ENCODE data around the gene PLK3. TPM values are rescaled to one million over a fixed set of nuclear protein-coding genes. Genes with fewer than 3 reads are reported as not detected.

Gene PLK3
- total and polyA plus RNA-seq, 10 of the 15 experiments (the other 5 are each of a cell fraction or from before 2014, with no cell fraction given): 1.5 to 23.2 (median 12.1) TPM

DNA sequence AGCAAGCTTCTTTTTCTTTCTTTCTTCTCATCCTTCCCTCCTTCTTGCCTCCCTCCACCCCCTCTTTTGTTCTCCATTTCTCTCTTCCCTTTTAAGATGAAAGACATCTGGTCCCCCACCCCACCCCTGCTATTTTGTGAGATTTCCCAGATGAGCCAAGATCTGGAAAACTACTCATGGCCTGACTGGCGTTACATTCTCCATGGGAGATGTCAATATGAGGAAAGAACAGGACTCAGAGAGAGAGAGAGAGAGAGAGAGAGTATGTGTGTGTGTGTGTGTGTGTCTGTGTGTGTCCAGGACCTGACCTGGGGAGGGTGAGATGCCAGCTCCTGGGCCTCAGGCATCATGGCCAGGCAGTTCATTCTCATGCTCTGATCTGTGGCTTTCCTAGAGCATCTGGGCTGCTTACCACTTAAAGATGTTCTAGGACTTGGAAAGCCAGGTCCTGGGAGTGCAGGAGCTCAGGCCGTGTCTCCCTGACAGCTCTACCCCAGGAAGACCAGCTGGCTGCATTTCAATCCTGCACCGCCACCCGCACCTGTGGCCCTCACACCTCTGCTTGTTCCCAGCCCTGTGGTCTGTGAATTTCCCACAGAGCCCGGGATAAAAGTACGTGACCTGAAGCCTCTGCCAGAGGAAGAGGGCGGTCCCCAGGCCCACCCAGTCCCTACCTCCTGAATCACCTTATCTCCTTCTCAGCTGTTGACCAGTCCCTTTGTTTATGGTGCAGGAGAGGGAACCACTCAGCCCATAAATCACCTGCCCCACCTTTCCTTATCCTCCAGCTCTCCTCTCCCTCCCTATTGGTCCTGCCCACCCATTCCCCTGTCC is 9.0 kb upstream of the PLK3 start:
- POLR2A ChIA-PET: interaction anchor here (0.6 to 1.7 kb wide), 6 partner anchors 28 to 221 kb away, joined by 3 to 5 read pairs (median 3); partner anchors contain the start of genes EIF2B3, HECTD3 and UROD
- TF ChIP-seq TCF7 (IDR thresholded peaks at IDR 0.05; ENCODE audit: borderline replicate concordance): no peak
- no peak for TF ChIP-seq SMAD1 (IDR thresholded peaks at IDR 0.05; ENCODE audit: low read depth, partially characterized antibody)
- no peak for TF ChIP-seq FOXM1 (IDR thresholded peaks at IDR 0.05; ENCODE audit: low read depth, low read length)
- no peak for TF ChIP-seq KLF5 (IDR thresholded peaks at IDR 0.05; ENCODE audit: partially characterized antibody)
- TF ChIP-seq IKZF2 (IDR thresholded peaks at IDR 0.05): no peak
- in situ Hi-C loops (cut with MboI) (no loop called here), intact Hi-C loops (cut with micrococcal nuclease; ENCODE audit: unreplicated experiment) (loop anchor here (5.0 kb wide), 1 partner anchor 511 kb away; no protein-coding TSS in a partner anchor)
- RAD21 ChIA-PET (ENCODE audit: unreplicated experiment): interaction anchor here (0.9 to 1.1 kb wide), 4 partner anchors 9 to 220 kb away, joined by 3 to 5 read pairs (median 3); partner anchors contain the start of genes HECTD3 and PLK3
- WGBS (ENCODE audit: insufficient coverage, insufficient replicate concordance, low lambda C conversion rate, missing lambda C conversion rate): 38% methylated on average over 7 of the region's 7 CpGs
- H3K4me2 ChIP-seq (ENCODE audit: control insufficient read depth, insufficient read depth): no peak overlapping the region
- FAIRE-seq: no peak
- DNase-seq (ENCODE audit: low read depth, low spot score): no peak
- no peaks in the 10 kb centered on the region for H3K9me3 ChIP-seq (replicated peaks; ENCODE audit: control insufficient read depth, insufficient read depth, low read length)
- H3K4me3 ChIP-seq: no peak overlapping the region
- SMC1A ChIA-PET (ENCODE audit: uncharacterized antibody, unreplicated experiment): interaction anchor here (0.7 to 1.9 kb wide), 6 partner anchors 9 to 220 kb away, joined by 3 to 10 read pairs (median 6); partner anchors contain the start of genes BTBD19, HECTD3, PLK3 and UROD
- CTCF ChIA-PET: interaction anchor here (1.1 to 3.0 kb wide), 11 partner anchors 9 to 512 kb away, joined by 3 to 19 read pairs (median 5); partner anchors contain the start of genes HECTD3, PLK3, RNU5D-1 and UROD
- no peak overlapping the region for H2AFZ ChIP-seq (ENCODE audit: control insufficient read depth, low read depth, low read length)
- no peaks in the 10 kb centered on the region for H3K36me3 ChIP-seq (ENCODE audit: control insufficient read depth in 2 of 2, insufficient read depth in 2 of 2, low read length in 1 of 2)
- no peaks in the 10 kb centered on the region for H4K20me1 ChIP-seq (ENCODE audit: control insufficient read depth, insufficient read depth)
- H3K27me3 ChIP-seq (replicated peaks in 1 of 2; ENCODE audit: control insufficient read depth in 2 of 2, insufficient read depth in 2 of 2, low read length in 1 of 2): no peaks in the 10 kb centered on the region
- ATAC-seq: no peak
- no peak overlapping the region for H3K27ac ChIP-seq (ENCODE audit: control insufficient read depth, insufficient read depth)
- peaks cover 6% of the 10 kb centered on the region for H3K4me1 ChIP-seq (ENCODE audit: control insufficient read depth, insufficient read depth, low read length)
- BruUV-seq (replicated peaks): no TSS peak
- no peaks in the 10 kb centered on the region for H3K79me2 ChIP-seq (ENCODE audit: control insufficient read depth, insufficient read depth, low read length)
- no peak overlapping the region for H3K9ac ChIP-seq (ENCODE audit: control insufficient read depth, insufficient read depth, low read length)

Measured in GM12878 (cell line).